ENCODE measurements around the gene CASD1.

The CASD1 gene

DNA sequence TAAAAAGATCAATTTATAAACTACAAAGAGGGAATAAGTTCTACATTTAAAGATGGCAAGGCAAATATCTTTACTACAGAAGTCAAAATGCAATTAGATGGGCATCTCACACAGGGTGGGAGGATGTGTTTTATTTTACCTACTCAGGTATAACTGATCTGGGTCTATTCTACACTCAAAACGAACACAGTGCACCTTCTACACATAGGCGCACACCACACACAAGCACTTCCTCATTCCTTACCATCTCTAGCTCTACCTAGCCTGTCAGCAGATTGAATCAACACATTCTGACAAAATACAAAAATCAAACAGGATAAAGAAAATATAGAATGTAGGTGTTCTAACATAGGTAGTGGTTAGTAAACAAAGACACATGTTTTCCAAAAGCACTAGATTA, 81.6 kb downstream of the CASD1 start:
- H3K4me1 ChIP-seq (ENCODE audit: low read length): no peaks in the 10 kb centered on the region
- H4K20me1 ChIP-seq (ENCODE audit: insufficient read depth, low read length): no peaks in the 10 kb centered on the region
- H3K9ac ChIP-seq (ENCODE audit: low read length): no peak overlapping the region
- H3K4me2 ChIP-seq (ENCODE audit: low read depth, low read length): no peak overlapping the region
- H3K36me3 ChIP-seq (replicated peaks; ENCODE audit: insufficient read depth, low read length): no peaks in the 10 kb centered on the region; the same call in 1 of the 2 replicates
- H3K4me3 ChIP-seq (ENCODE audit: low read length): no peak overlapping the region
- DNase-seq: no peak
- no peak overlapping the region for H3K27ac ChIP-seq (ENCODE audit: low read length)
- no peaks in the 10 kb centered on the region for H3K27me3 ChIP-seq (replicated peaks; ENCODE audit: insufficient read depth, low read length)
- H3K79me2 ChIP-seq (ENCODE audit: low read length): no peaks in the 10 kb centered on the region
- H3F3A ChIP-seq (ENCODE audit: insufficient read depth, low read length): no peaks in the 10 kb centered on the region
- TF ChIP-seq EZH2phosphoT487 (IDR thresholded peaks at IDR 0.05; ENCODE audit: low read length): no peak
- no peak for TF ChIP-seq EZH2 (optimal IDR thresholded peaks at IDR 0.05; ENCODE audit: low read depth, low read length)
- TF ChIP-seq, protein P1, sequence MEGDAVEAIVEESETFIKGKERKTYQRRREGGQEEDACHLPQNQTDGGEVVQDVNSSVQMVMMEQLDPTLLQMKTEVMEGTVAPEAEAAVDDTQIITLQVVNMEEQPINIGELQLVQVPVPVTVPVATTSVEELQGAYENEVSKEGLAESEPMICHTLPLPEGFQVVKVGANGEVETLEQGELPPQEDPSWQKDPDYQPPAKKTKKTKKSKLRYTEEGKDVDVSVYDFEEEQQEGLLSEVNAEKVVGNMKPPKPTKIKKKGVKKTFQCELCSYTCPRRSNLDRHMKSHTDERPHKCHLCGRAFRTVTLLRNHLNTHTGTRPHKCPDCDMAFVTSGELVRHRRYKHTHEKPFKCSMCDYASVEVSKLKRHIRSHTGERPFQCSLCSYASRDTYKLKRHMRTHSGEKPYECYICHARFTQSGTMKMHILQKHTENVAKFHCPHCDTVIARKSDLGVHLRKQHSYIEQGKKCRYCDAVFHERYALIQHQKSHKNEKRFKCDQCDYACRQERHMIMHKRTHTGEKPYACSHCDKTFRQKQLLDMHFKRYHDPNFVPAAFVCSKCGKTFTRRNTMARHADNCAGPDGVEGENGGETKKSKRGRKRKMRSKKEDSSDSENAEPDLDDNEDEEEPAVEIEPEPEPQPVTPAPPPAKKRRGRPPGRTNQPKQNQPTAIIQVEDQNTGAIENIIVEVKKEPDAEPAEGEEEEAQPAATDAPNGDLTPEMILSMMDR (IDR thresholded peaks at IDR 0.05; ENCODE audit: low read length): no peak
- H3K9me2 ChIP-seq (replicated peaks; ENCODE audit: insufficient read depth, low read length): no peaks in the 10 kb centered on the region
- no peak overlapping the region for H2AFZ ChIP-seq (ENCODE audit: low read length)
- no peaks in the 10 kb centered on the region for H3K9me3 ChIP-seq (replicated peaks; ENCODE audit: insufficient read depth, low read length)

GRCh38 chr7:94594882-94595281, 85.3 kb downstream of the CASD1 start:
- DNase-seq: no peak
- H3K4me3 ChIP-seq (ENCODE audit: low read length): no peak overlapping the region
- no peak overlapping the region for H2AFZ ChIP-seq (ENCODE audit: low read length)
- no peaks in the 10 kb centered on the region for H3K9me3 ChIP-seq (replicated peaks; ENCODE audit: insufficient read depth, low read length)
- H3K4me1 ChIP-seq (ENCODE audit: low read length): no peaks in the 10 kb centered on the region
- H3K79me2 ChIP-seq (ENCODE audit: low read length): no peaks in the 10 kb centered on the region
- H3K4me2 ChIP-seq (ENCODE audit: low read depth, low read length): no peak overlapping the region
- TF ChIP-seq, protein P1 (IDR thresholded peaks at IDR 0.05; ENCODE audit: low read length): no peak
- TF ChIP-seq EZH2 (optimal IDR thresholded peaks at IDR 0.05; ENCODE audit: low read depth, low read length) (no peak), EZH2phosphoT487 (IDR thresholded peaks at IDR 0.05; ENCODE audit: low read length) (no peak)
- H3K9me2 ChIP-seq (replicated peaks; ENCODE audit: insufficient read depth, low read length): no peaks in the 10 kb centered on the region
- H3K27ac ChIP-seq (ENCODE audit: low read length): no peak overlapping the region
- H4K20me1 ChIP-seq (ENCODE audit: insufficient read depth, low read length): no peaks in the 10 kb centered on the region
- no peaks in the 10 kb centered on the region; the same call in 1 of the 2 replicates for H3K36me3 ChIP-seq (replicated peaks; ENCODE audit: insufficient read depth, low read length)
- H3F3A ChIP-seq (ENCODE audit: insufficient read depth, low read length): no peaks in the 10 kb centered on the region
- no peak overlapping the region for H3K9ac ChIP-seq (ENCODE audit: low read length)
- no peaks in the 10 kb centered on the region for H3K27me3 ChIP-seq (replicated peaks; ENCODE audit: insufficient read depth, low read length)

- no peak for TF ChIP-seq EZH2 (optimal IDR thresholded peaks at IDR 0.05; ENCODE audit: low read depth, low read length)
- TF ChIP-seq, protein P1 (IDR thresholded peaks at IDR 0.05; ENCODE audit: low read length): no peak
- TF ChIP-seq EZH2phosphoT487 (IDR thresholded peaks at IDR 0.05; ENCODE audit: low read length): no peak
- no peaks in the 10 kb centered on the region for H4K20me1 ChIP-seq (ENCODE audit: insufficient read depth, low read length)
- H3K9me3 ChIP-seq (replicated peaks; ENCODE audit: insufficient read depth, low read length): no peaks in the 10 kb centered on the region
- no peak overlapping the region for H3K9ac ChIP-seq (ENCODE audit: low read length)
- DNase-seq: no peak
- H3K9me2 ChIP-seq (replicated peaks; ENCODE audit: insufficient read depth, low read length): no peaks in the 10 kb centered on the region
- H3K79me2 ChIP-seq (ENCODE audit: low read length): no peaks in the 10 kb centered on the region
- no peaks in the 10 kb centered on the region; the same call in 1 of the 2 replicates for H3K36me3 ChIP-seq (replicated peaks; ENCODE audit: insufficient read depth, low read length)
- no peak overlapping the region for H3K27ac ChIP-seq (ENCODE audit: low read length)
- H3F3A ChIP-seq (ENCODE audit: insufficient read depth, low read length): no peaks in the 10 kb centered on the region
- no peaks in the 10 kb centered on the region for H3K4me1 ChIP-seq (ENCODE audit: low read length)
- H3K27me3 ChIP-seq (replicated peaks; ENCODE audit: insufficient read depth, low read length): no peaks in the 10 kb centered on the region
- no peak overlapping the region for H3K4me2 ChIP-seq (ENCODE audit: low read depth, low read length)
- no peak overlapping the region for H2AFZ ChIP-seq (ENCODE audit: low read length)
- no peak overlapping the region for H3K4me3 ChIP-seq (ENCODE audit: low read length)
These were observed 86.1 kb downstream of the CASD1 start for GRCh38 chr7:94595717-94596116.

Data from MM.1S (cell line).